Type B pancreatic cell (in vitro differentiated cells): ENCODE results near the gene ABI3BP. TPM values are rescaled to one million over a fixed set of nuclear protein-coding genes. Genes with fewer than 3 reads are reported as not detected.

Experiments
- DNase-seq: peaks from one replicate; pipeline ENCODE4 v3.0.0; 2021; ENCODE audit warnings: mixed read lengths; ENCODE audit not compliant: unreplicated experiment; ENCODE audit errors: extremely low spot score
- H3K27ac Mint-ChIP-seq: 2 replicates; pipeline ENCODE4 v1.8.0; 2021; ENCODE audit warnings: mild to moderate bottlenecking, mixed read lengths
- H3K27me3 Mint-ChIP-seq: 2 replicates; pipeline ENCODE4 v1.8.0; 2021; ENCODE audit warnings: mixed read lengths
- H3K36me3 Mint-ChIP-seq: 2 replicates; pipeline ENCODE4 v1.8.0; 2021; ENCODE audit warnings: mixed read lengths
- H3K4me1 Mint-ChIP-seq: one replicate; pipeline ENCODE4 v1.8.0; 2021; ENCODE audit warnings: mixed read lengths; ENCODE audit not compliant: unreplicated experiment
- H3K4me3 Mint-ChIP-seq: 2 replicates; pipeline ENCODE4 v1.8.0; 2021; ENCODE audit warnings: mild to moderate bottlenecking, mixed read lengths
- H3K9me3 Mint-ChIP-seq: 2 replicates; pipeline ENCODE4 v1.8.0; 2021; ENCODE audit warnings: mixed read lengths
- CTCF ChIP-seq: fragments of 200-600 bp; sonication (generic); conservative IDR thresholded peaks from 2 replicates; pipeline ENCODE4 v1.5.0; 2021; ENCODE audit warnings: antibody characterized with exemption, mild to moderate bottlenecking
- total RNA-seq: library from RNA; stranded (reverse); gene quantifications from 2 replicates; pipeline ENCODE4 v1.2.1, GENCODE V29; 2021; ENCODE audit warnings: low replicate concordance

ABI3BP gene
- total RNA-seq, 1 donor from 2014 or later: 7.3 TPM

GRCh38 chr3:100836661-100837060, 156.6 kb downstream of the ABI3BP start:
- Mint-ChIP-seq H3K4me3 (no peak overlapping the region), H3K27ac (no peak overlapping the region), H3K36me3 (no peaks in the 10 kb centered on the region), H3K9me3 (no peaks in the 10 kb centered on the region), H3K27me3 (no peaks in the 10 kb centered on the region), H3K4me1 (no peaks in the 10 kb centered on the region)
- TF ChIP-seq CTCF: no peak
- DNase-seq: no peak

DNA sequence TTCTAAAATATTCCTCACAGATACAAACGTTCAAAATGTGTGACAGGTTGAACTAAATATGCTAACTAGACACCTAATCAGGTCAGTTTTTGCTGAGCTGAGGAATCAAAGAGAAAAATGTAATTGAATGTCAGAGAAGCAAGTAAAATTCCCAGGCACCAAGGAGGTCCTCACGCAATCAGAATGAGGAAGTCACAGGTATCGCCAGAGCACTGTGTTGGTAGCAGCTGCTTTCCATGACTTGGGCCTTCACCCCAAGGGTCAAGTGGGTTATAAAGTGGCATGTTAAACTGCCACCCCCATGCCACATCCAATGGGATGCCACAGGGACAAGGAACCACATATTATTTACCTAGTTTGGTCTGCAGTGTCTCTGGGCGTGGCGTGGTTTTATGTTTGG, 158.9 kb downstream of the ABI3BP start:
- TF ChIP-seq CTCF: no peak

GRCh38 chr3:100833483-100833882, 159.7 kb downstream of the ABI3BP start:
- H3K9me3 Mint-ChIP-seq: no peaks in the 10 kb centered on the region
- H3K27ac Mint-ChIP-seq: no peak overlapping the region
- no peak for TF ChIP-seq CTCF
- H3K4me1 Mint-ChIP-seq: no peaks in the 10 kb centered on the region
- no peaks in the 10 kb centered on the region for H3K36me3 Mint-ChIP-seq
- H3K27me3 Mint-ChIP-seq: no peaks in the 10 kb centered on the region
- no peak for DNase-seq
- H3K4me3 Mint-ChIP-seq: no peak overlapping the region

More for the DNA sequence above, 158.9 kb downstream of the ABI3BP start:
- H3K4me1 Mint-ChIP-seq: no peaks in the 10 kb centered on the region
- no peak overlapping the region for H3K4me3 Mint-ChIP-seq
- H3K27ac Mint-ChIP-seq: no peak overlapping the region
- no peak for DNase-seq
- H3K9me3 Mint-ChIP-seq: no peaks in the 10 kb centered on the region
- no peaks in the 10 kb centered on the region for H3K27me3 Mint-ChIP-seq
- H3K36me3 Mint-ChIP-seq: no peaks in the 10 kb centered on the region

- Mint-ChIP-seq H3K27me3 (no peaks in the 10 kb centered on the region), H3K4me3 (no peak overlapping the region), H3K9me3 (no peaks in the 10 kb centered on the region), H3K36me3 (no peaks in the 10 kb centered on the region), H3K27ac (no peak overlapping the region), H3K4me1 (no peaks in the 10 kb centered on the region)
- DNase-seq: no peak
- no peak for TF ChIP-seq CTCF
These were observed 161.6 kb downstream of the ABI3BP start for GRCh38 chr3:100831629-100832028.

DNA sequence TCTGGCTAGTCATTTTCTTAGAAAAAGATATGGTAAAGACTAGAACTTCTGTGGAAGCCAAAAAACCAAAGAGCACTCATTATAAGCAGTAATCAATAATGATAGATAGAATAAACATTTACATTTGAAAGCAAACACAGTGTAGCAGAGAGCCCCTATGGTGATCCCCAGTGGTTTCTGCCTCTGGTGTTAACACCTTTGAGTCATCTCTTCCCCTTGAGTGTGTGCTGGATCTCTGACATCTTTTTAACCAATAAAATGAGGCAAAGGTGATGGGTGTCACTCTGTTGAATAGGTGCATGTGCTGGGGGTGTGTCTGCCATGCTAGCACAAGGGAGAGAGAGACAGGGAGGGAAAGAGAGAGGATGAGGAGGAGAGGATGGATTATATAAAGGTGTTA, 162.3 kb downstream of the ABI3BP start:
- Mint-ChIP-seq H3K27me3 (no peaks in the 10 kb centered on the region), H3K4me1 (no peaks in the 10 kb centered on the region), H3K27ac (no peak overlapping the region), H3K9me3 (no peaks in the 10 kb centered on the region), H3K36me3 (no peaks in the 10 kb centered on the region), H3K4me3 (no peak overlapping the region)
- no peak for DNase-seq
- no peak for TF ChIP-seq CTCF

DNA sequence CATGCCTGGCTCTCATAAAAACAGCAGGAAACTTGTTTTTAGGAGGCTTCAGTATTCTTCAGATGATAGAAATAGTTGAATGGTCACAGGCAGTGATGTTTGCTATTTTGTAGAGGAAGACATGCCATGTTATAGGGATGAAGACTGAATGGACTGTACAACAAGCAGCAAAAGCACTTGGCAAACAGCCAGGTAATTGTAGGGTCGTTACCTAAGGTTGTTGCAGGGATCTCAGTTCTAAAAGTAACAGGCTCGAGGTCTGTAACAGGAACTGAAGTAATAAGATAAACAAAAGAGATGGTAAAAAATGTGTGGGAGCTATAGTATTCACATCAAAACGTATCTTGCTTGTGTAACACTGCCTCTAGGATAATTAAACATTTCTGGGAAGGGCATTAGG, 167.6 kb downstream of the ABI3BP start:
- TF ChIP-seq CTCF: no peak
- DNase-seq: no peak
- H3K27me3 Mint-ChIP-seq: peaks cover 3% of the 10 kb centered on the region
- H3K9me3 Mint-ChIP-seq: no peaks in the 10 kb centered on the region
- no peak overlapping the region for H3K4me3 Mint-ChIP-seq
- H3K27ac Mint-ChIP-seq: no peak overlapping the region
- H3K36me3 Mint-ChIP-seq: no peaks in the 10 kb centered on the region
- H3K4me1 Mint-ChIP-seq: no peaks in the 10 kb centered on the region
